Stomach (tissue), 4 donors: ENCODE results near the gene OR2A12.

Experiments
- CTCF ChIP-seq, 7 experiments: fragments of 450-650 bp in 4 of 7; fragments of 200-600 bp in 3 of 7; sonication (generic) in 3 of 7; IDR thresholded peaks; one replicate each; pipeline ENCODE4 v1.5.1; 2016 to 2019; ENCODE audit warnings: antibody characterized with exemption in 7 of 7, control low read depth in 2 of 7, mild to moderate bottlenecking in 1 of 7
- POLR2A ChIP-seq, 4 donors: fragments of 450-650 bp; IDR thresholded peaks; one replicate each; pipeline ENCODE4 v1.6.1; 2016; ENCODE audit warnings: antibody characterized with exemption in 4 of 4, control low read depth in 2 of 4, mild to moderate bottlenecking in 1 of 4, moderate library complexity in 1 of 4

- no peak for TF ChIP-seq POLR2A (IDR thresholded peaks at IDR 0.05)
- no peak for TF ChIP-seq CTCF (IDR thresholded peaks at IDR 0.05)
Measured at GRCh38 chr7:144049491-144049890, 36.6 kb upstream of the OR2A12 start.
